ENCODE measurements around the gene RHBDL3.

- TF ChIP-seq POLR2A (IDR thresholded peaks at IDR 0.05): no peak
- no peak for TF ChIP-seq CTCF (IDR thresholded peaks at IDR 0.05)
- TF ChIP-seq POLR2AphosphoS5 (IDR thresholded peaks at IDR 0.05): no peak
- no peak for TF ChIP-seq EP300 (IDR thresholded peaks at IDR 0.05; ENCODE audit: low read depth)
Measured at GRCh38 chr17:32315171-32315570, 49.5 kb downstream of the RHBDL3 start.
